SU-DHL-6 (cell line): ENCODE results near the gene ANKRD13B.

Experiments used
- H2AFZ ChIP-seq: fragments of 200-600 bp; sonication (generic); 2 replicates; pipeline ENCODE4 v1.6.1; 2014; ENCODE audit warnings: low read depth, mild to moderate bottlenecking, moderate library complexity, mixed read lengths, antibody characterized with exemption, low read length; ENCODE audit not compliant: severe bottlenecking
- H3F3A ChIP-seq: fragments of 200-600 bp; shearing (Covaris generic); 2 replicates; pipeline ENCODE4 v1.6.0; 2016; ENCODE audit warnings: antibody characterized with exemption, mild to moderate bottlenecking; ENCODE audit not compliant: insufficient read depth
- H3K27ac ChIP-seq: fragments of 200-600 bp; sonication (generic); 2 replicates; pipeline ENCODE4 v1.5.1; 2016; ENCODE audit warnings: low read depth, mild to moderate bottlenecking, low read length, moderate library complexity, mixed read lengths
- H3K27me3 ChIP-seq: fragments of 200-600 bp; sonication (generic), shearing (Covaris generic); 2 replicates; pipeline ENCODE4 v1.6.0; 2014; ENCODE audit warnings: mild to moderate bottlenecking, low read length
- H3K36me3 ChIP-seq: fragments of 200-600 bp; sonication (generic); 2 replicates; pipeline ENCODE4 v1.6.1; 2014; ENCODE audit warnings: mild to moderate bottlenecking, low read length, mixed read lengths
- H3K4me2 ChIP-seq: fragments of 300-600, 200-600 bp; shearing (Covaris generic), sonication (generic); 2 replicates; pipeline ENCODE4 v1.6.0; 2014; ENCODE audit warnings: low read length, low read depth, mild to moderate bottlenecking; ENCODE audit not compliant: poor library complexity, severe bottlenecking
- H3K4me3 ChIP-seq: fragments of 200-600 bp; sonication (generic); 2 replicates; pipeline ENCODE4 v1.5.1; 2014; ENCODE audit warnings: antibody characterized with exemption, low read length, mild to moderate bottlenecking, mixed read lengths; ENCODE audit not compliant: insufficient read depth, poor library complexity, severe bottlenecking
- H3K79me2 ChIP-seq: fragments of 200-600 bp; sonication (generic); 2 replicates; pipeline ENCODE4 v1.6.1; 2014; ENCODE audit warnings: mild to moderate bottlenecking, low read length, moderate library complexity; ENCODE audit not compliant: insufficient read depth
- H3K9ac ChIP-seq: fragments of 200-600 bp; sonication (generic); 2 replicates; pipeline ENCODE4 v1.7.0; 2014; ENCODE audit warnings: mild to moderate bottlenecking, low read length
- H3K9me2 ChIP-seq: fragments of 200-600 bp; sonication (generic); replicated peaks from 2 replicates; pipeline ENCODE4 v1.6.1; 2014; ENCODE audit warnings: low read length; ENCODE audit not compliant: insufficient read depth
- H3K9me3 ChIP-seq: fragments of 200-600 bp; sonication (generic); 2 replicates; pipeline ENCODE4 v1.6.1; 2014; ENCODE audit warnings: low read length, mixed read lengths; ENCODE audit not compliant: insufficient read depth
- H4K20me1 ChIP-seq: fragments of 200-600 bp; sonication (generic); 2 replicates; pipeline ENCODE4 v1.6.1; 2014; ENCODE audit warnings: low read depth, mild to moderate bottlenecking, antibody characterized with exemption, low read length, moderate library complexity, mixed read lengths
- CTCF ChIP-seq: fragments of 200-600 bp; sonication (generic); IDR thresholded peaks from one replicate; pipeline ENCODE4 v1.5.1; 2017; ENCODE audit warnings: antibody characterized with exemption, mild to moderate bottlenecking, low read length, moderate library complexity; ENCODE audit not compliant: insufficient read depth, poor library complexity, severe bottlenecking
- EZH2phosphoT487 ChIP-seq: fragments of 200-600 bp; sonication (generic), shearing (Covaris generic); conservative IDR thresholded peaks from 2 replicates; pipeline ENCODE4 v1.6.1; 2018; ENCODE audit warnings: mild to moderate bottlenecking, antibody characterized with exemption, low read length, moderate library complexity, mixed read lengths

ANKRD13B gene

GRCh38 chr17:29573871-29574731 lies 18.8 kb upstream of the ANKRD13B start:
- H2AFZ ChIP-seq: no peak overlapping the region

GRCh38 chr17:29574732-29575510 lies 18.0 kb upstream of the ANKRD13B start:
- H3F3A ChIP-seq: no peaks in the 10 kb centered on the region
- no peak overlapping the region for H3K4me3 ChIP-seq
- H3K9me2 ChIP-seq: no peaks in the 10 kb centered on the region
- no peak overlapping the region for H3K4me2 ChIP-seq
- no peak overlapping the region for H3K9ac ChIP-seq
- no peaks in the 10 kb centered on the region for H4K20me1 ChIP-seq
- H3K36me3 ChIP-seq: no peaks in the 10 kb centered on the region
- no peak overlapping the region for H2AFZ ChIP-seq
- no peaks in the 10 kb centered on the region for H3K9me3 ChIP-seq
- no peaks in the 10 kb centered on the region for H3K79me2 ChIP-seq
- no peak for TF ChIP-seq CTCF
- no peak for TF ChIP-seq EZH2phosphoT487
- no peaks in the 10 kb centered on the region for H3K27me3 ChIP-seq
- H3K27ac ChIP-seq: no peak overlapping the region

More at GRCh38 chr17:29573871-29574731, 18.8 kb upstream of the ANKRD13B start:
- no peak overlapping the region for H3K4me3 ChIP-seq
- no peaks in the 10 kb centered on the region for H3K36me3 ChIP-seq
- no peak overlapping the region for H3K27ac ChIP-seq
- no peaks in the 10 kb centered on the region for H3K9me2 ChIP-seq
- no peak overlapping the region for H3K4me2 ChIP-seq
- H3K79me2 ChIP-seq: no peaks in the 10 kb centered on the region
- H3K9me3 ChIP-seq: no peaks in the 10 kb centered on the region
- H4K20me1 ChIP-seq: no peaks in the 10 kb centered on the region
- H3K9ac ChIP-seq: no peak overlapping the region
- no peaks in the 10 kb centered on the region for H3F3A ChIP-seq
- no peaks in the 10 kb centered on the region for H3K27me3 ChIP-seq
- TF ChIP-seq CTCF (no peak), EZH2phosphoT487 (no peak)

GRCh38 chr17:29575511-29576213 lies 17.3 kb upstream of the ANKRD13B start:
- H3K4me2 ChIP-seq: no peak overlapping the region
- TF ChIP-seq CTCF (no peak), EZH2phosphoT487 (no peak)
- no peaks in the 10 kb centered on the region for H4K20me1 ChIP-seq
- H3K27ac ChIP-seq: no peak overlapping the region
- H3K9me2 ChIP-seq: no peaks in the 10 kb centered on the region
- no peak overlapping the region for H3K4me3 ChIP-seq
- H3K9ac ChIP-seq: no peak overlapping the region
- no peaks in the 10 kb centered on the region for H3K36me3 ChIP-seq
- H2AFZ ChIP-seq: no peak overlapping the region
- no peaks in the 10 kb centered on the region for H3K27me3 ChIP-seq
- no peaks in the 10 kb centered on the region for H3K9me3 ChIP-seq
- H3K79me2 ChIP-seq: no peaks in the 10 kb centered on the region
- no peaks in the 10 kb centered on the region for H3F3A ChIP-seq
